GM12892 (cell line): ENCODE results near the gene RNF148. TPM values are rescaled to one million over a fixed set of nuclear protein-coding genes. Genes with fewer than 3 reads are reported as not detected.

Experiments used
- DNase-seq: peaks from one replicate; pipeline ENCODE4 v3.0.0; 2011; ENCODE audit not compliant: insufficient read length
- FAIRE-seq: peaks from 2 replicates; lab custom pipeline; 2011; peaks lifted over from hg19 to GRCh38; lab: Jason Lieb, UNC
- POLR2A ChIP-seq: IDR thresholded peaks from 2 replicates; pipeline ENCODE4 v1.6.1; 2011; ENCODE audit warnings: low read depth, low read length, control low read depth
- POLR2AphosphoS5 ChIP-seq: IDR thresholded peaks from 2 replicates; pipeline ENCODE4 v1.6.1; 2011; ENCODE audit warnings: low read depth, low read length, control low read depth
- TAF1 ChIP-seq: IDR thresholded peaks from 2 replicates; pipeline ENCODE4 v1.6.1; 2011; ENCODE audit warnings: low read depth, mild to moderate bottlenecking, control low read depth, low read length, borderline replicate concordance
- polyA plus RNA-seq: library from polyadenylated mRNA; unstranded; fragments of >200 nt; gene quantifications from one replicate; pipeline ENCODE4 v1.2.1, GENCODE V29; 2012; ENCODE audit warnings: missing spikeins, inconsistent platforms; ENCODE audit not compliant: missing spikeins

RNF148 gene, protein sequence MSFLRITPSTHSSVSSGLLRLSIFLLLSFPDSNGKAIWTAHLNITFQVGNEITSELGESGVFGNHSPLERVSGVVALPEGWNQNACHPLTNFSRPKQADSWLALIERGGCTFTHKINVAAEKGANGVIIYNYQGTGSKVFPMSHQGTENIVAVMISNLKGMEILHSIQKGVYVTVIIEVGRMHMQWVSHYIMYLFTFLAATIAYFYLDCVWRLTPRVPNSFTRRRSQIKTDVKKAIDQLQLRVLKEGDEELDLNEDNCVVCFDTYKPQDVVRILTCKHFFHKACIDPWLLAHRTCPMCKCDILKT
- not detected for polyA plus RNA-seq

DNA sequence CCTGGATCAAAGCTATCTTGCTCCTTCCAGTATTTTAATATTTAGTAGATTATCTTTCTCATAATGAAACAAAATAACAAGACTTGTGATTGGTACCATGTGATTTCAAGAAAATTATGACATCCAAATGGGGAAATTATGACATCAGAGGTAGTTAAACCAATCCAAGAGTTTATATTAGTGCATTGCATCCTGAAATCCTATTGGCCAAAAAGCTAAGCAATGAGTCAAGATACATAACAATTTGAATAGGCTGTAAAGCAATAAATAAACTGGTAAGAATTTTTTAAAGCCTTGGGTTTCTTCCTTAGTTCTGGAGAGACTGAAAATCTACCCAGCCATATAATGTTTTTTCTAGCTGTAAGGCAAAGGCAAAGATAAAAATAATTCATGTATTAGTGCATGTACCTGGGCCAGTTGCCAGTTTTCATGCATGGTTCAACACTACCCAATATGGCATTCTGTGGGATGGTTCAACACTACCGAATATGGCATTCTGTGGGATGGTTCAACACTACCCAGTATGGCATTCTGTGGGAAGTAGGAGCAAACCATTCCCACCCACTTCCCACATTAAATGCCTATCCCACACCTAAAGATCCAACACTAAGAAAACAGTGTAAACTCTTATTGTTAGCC lies at the start of gene RNF148:
TSS of gene RNF148 (minus strand) at position 51 of the 639 bp plus-strand sequence. CDS start 172 bp downstream, outside the sequence.
- DNase-seq (no peak), FAIRE-seq (no peak)
- TF ChIP-seq POLR2A, result no peak
- TF ChIP-seq POLR2AphosphoS5, result no peak
- no peak for TF ChIP-seq TAF1

- FAIRE-seq, result no peak
- no peak for DNase-seq
- TF ChIP-seq TAF1 (no peak), POLR2A (no peak), POLR2AphosphoS5 (no peak)
Measured at GRCh38 chr7:122750389-122750788, 47.7 kb upstream of the RNF148 start.

DNA sequence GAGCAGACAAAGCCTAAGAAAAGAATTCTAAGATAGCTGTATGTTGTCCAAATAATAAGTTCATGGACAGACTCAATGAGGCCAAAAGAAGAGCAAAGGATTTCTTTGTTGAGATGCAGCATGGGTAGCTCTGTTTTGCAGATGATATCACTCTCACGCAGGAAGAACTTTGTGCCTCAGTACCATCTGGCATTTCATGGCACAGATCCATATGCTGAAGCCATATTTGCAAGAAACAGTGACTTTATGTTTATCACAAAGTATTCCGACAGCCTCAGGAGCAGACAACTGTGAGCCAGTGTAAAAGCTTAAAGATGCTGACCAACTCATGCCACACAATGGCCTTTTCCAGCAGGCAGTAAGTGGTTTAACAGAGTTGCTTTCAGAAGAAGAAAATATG lies 45.5 kb upstream of the RNF148 start:
- FAIRE-seq (no peak), DNase-seq (no peak)
- TF ChIP-seq TAF1 (no peak), POLR2AphosphoS5 (no peak), POLR2A (no peak)

DNA sequence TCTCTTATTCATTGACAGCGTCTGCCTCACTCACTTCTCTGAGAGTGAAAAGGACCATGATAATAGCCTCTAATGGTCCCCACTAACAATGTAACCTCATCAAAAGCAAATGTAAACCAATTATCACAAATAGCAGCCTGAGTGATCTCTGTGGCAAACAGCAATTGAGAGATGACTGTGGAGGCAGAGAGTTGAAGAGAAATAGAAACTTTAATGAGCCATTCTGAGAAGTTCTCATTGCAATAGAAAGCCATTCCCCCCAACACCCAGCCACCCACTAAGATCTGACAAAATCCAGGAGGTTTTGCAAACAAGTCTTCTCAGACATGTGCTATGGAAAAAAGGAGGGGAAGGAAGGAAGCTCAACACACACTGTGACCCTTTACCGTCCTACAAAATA lies 44.2 kb upstream of the RNF148 start:
- TF ChIP-seq POLR2AphosphoS5, result no peak
- no peak for TF ChIP-seq TAF1
- TF ChIP-seq POLR2A, result no peak
- DNase-seq, result no peak
- no peak for FAIRE-seq

- TF ChIP-seq POLR2AphosphoS5 (no peak), POLR2A (no peak), TAF1 (no peak)
- FAIRE-seq (no peak), DNase-seq (no peak)
Measured at GRCh38 chr7:122743211-122743610, 40.5 kb upstream of the RNF148 start.

- FAIRE-seq, result no peak
- DNase-seq, result no peak
- TF ChIP-seq POLR2A (no peak), TAF1 (no peak), POLR2AphosphoS5 (no peak)
Measured at GRCh38 chr7:122738947-122739346, 36.2 kb upstream of the RNF148 start.

DNA sequence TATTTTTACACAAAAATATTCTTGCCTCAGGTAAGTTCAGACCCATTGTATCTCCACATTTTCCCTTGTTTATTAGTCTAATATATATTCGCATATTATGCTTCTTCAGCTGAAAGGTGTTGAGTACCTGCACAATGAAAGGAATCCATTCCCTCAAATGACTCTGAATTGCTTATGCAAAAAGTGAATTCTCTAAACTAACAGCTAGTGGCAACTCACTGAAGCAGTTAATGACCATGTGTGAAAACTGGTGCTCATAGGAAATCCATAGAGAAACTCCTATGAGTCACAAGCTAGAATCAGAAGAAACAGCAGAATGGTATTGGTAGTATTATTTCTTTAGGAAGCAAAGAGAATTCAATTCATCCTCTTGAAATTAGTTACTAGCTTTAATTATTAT lies 33.5 kb upstream of the RNF148 start:
- DNase-seq, result no peak
- no peak for FAIRE-seq
- TF ChIP-seq TAF1 (no peak), POLR2A (no peak), POLR2AphosphoS5 (no peak)

DNA sequence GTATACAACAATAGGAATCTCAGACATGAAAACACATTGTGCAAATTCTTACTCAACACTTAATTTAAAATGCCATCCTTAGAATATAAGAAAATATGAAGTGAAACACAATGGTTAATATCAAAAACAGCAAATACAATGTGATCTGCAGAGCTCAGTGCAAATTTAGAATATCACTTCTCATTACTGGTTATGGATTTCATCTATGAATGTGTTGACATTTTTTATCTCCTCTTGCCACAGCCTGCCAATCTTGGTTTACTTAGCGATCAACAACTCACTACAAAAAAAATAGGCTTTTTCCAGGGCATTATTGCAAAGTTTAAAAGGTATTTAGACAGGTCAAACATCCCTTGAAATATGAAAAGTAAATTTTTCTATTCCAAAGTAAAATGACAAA lies 25.0 kb upstream of the RNF148 start:
- DNase-seq (no peak), FAIRE-seq (no peak)

DNA sequence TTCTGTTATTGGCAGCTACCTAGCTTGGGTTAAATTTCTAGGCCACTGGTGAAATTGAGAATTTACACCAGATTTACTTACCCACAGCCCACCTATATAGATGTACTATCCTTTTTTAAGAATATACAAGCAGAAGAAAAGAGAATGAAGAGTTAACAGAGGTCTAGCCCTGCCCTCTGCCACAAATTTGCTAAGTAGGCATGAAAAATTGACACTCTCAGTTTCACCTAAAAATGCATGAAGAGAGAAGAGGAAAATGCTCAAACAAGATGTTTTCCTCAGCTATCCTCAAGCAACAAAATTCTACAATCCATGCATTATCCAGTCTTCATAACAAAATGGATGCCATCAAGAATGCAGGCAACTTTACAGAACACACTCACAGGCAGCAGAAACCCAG lies 24.6 kb upstream of the RNF148 start:
- no peak for TF ChIP-seq TAF1
- TF ChIP-seq POLR2A, result no peak
- TF ChIP-seq POLR2AphosphoS5, result no peak
- DNase-seq, result no peak
- FAIRE-seq, result no peak

More for the DNA sequence above, 25.0 kb upstream of the RNF148 start:
- TF ChIP-seq POLR2AphosphoS5 (no peak), POLR2A (no peak), TAF1 (no peak)

GRCh38 chr7:122726881-122727280 lies 24.2 kb upstream of the RNF148 start:
- FAIRE-seq (no peak), DNase-seq (no peak)
- no peak for TF ChIP-seq TAF1
- TF ChIP-seq POLR2A, result no peak
- TF ChIP-seq POLR2AphosphoS5, result no peak

DNA sequence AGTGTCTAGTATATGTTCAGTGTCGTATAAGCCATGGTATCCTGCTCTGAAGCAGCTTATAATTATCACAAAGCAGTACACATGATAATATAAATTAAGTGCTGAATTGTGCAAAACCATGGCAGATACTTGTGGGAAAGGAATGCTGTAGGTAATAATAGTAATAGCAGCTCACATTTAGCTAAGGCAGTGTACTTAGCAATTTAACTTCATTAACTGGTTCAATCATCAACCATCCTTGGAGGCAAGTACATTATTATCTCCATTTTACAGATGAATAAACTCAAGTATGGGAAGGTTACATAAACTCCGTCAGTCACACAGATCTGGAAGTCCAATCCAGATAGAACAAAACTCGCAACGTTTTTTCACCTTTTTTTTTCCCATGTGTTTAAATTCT lies 21.6 kb upstream of the RNF148 start:
- TF ChIP-seq POLR2AphosphoS5 (no peak), POLR2A (no peak), TAF1 (no peak)
- DNase-seq (no peak), FAIRE-seq (no peak)

GRCh38 chr7:122719010-122719578 lies 16.4 kb upstream of the RNF148 start:
- DNase-seq (no peak), FAIRE-seq (no peak)
- TF ChIP-seq TAF1 (no peak), POLR2A (no peak), POLR2AphosphoS5 (no peak)
